GM10248 (cell line): ENCODE results near the gene NLE1.
A peak's percentile ranks its signal among the peaks of the same experiment; 100 is the strongest.

Source experiments
- CTCF ChIA-PET: fragments of 300-600 bp; sonication (Branson Sonifier 250); formaldehyde crosslinking; extraction: SDS; loops from one replicate; lab custom pipeline; 2021; ENCODE audit warnings: antibody characterized with exemption; lab: Yijun Ruan, JAX
- POLR2A ChIA-PET: fragments of 350-650 bp; sonication (Branson Sonifier 250); formaldehyde crosslinking; extraction: SDS; loops from one replicate; lab custom pipeline; 2020; ENCODE audit warnings: antibody characterized with exemption; lab: Yijun Ruan, JAX
- DNase-seq: peaks from one replicate; pipeline ENCODE4 v3.0.0; 2012; ENCODE audit errors: extremely low spot score
- TF ChIP-seq, protein P1 (sequence below): IDR thresholded peaks from 2 replicates; pipeline ENCODE4 v1.5.1; 2012; ENCODE audit warnings: mild to moderate bottlenecking, low read depth; ENCODE audit errors: extremely low read depth, missing control alignments, control extremely low read depth

Gene NLE1

DNA sequence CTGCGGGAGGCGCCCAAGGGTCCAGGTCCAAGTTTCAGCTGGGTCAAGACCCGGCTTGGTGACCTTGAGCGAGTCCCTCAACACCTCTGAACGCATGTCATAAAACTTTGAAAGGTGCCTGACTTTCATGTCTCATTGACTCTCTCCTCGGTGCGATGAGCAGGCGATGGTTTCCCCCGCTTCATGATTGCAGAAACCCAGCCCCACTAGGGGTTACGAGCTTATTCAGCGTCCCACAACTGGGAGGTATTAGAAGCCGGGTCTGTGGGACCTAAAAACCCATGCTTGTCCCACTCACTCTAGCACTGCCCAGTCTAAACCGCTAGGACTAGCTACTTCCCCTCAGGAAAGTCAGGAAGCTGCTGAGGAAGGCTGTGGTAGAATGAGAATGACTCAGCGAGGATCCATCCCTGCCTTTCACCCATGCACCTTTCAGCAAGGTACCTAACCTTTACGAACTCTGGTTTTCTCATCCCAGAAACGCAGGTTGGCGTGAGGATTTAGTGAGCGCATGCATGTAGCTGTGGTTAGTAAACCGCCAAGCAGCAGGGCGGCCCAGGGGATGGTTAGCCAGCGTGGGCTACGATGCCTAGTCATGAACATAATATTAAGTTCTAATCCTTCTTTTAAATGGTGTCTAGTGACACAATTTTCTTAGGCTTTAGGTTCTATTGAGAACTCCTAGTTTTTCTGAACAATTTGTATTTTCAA, 52.4 kb downstream of the NLE1 start:
- ChIA-PET CTCF (interaction anchor here (0.6 to 3.2 kb wide), 35 partner anchors 8 to 445 kb away, joined by 3 to 61 read pairs (median 8); partner anchors contain the start of genes RAD51D and RFFL), POLR2A (interaction anchor here (0.5 to 0.6 kb wide), 3 partner anchors 26 to 123 kb away, joined by 3 to 7 read pairs (median 3); no protein-coding TSS in a partner anchor)
- DNase-seq, result no peak
- TF ChIP-seq, protein P1, sequence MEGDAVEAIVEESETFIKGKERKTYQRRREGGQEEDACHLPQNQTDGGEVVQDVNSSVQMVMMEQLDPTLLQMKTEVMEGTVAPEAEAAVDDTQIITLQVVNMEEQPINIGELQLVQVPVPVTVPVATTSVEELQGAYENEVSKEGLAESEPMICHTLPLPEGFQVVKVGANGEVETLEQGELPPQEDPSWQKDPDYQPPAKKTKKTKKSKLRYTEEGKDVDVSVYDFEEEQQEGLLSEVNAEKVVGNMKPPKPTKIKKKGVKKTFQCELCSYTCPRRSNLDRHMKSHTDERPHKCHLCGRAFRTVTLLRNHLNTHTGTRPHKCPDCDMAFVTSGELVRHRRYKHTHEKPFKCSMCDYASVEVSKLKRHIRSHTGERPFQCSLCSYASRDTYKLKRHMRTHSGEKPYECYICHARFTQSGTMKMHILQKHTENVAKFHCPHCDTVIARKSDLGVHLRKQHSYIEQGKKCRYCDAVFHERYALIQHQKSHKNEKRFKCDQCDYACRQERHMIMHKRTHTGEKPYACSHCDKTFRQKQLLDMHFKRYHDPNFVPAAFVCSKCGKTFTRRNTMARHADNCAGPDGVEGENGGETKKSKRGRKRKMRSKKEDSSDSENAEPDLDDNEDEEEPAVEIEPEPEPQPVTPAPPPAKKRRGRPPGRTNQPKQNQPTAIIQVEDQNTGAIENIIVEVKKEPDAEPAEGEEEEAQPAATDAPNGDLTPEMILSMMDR, result no peak

DNA sequence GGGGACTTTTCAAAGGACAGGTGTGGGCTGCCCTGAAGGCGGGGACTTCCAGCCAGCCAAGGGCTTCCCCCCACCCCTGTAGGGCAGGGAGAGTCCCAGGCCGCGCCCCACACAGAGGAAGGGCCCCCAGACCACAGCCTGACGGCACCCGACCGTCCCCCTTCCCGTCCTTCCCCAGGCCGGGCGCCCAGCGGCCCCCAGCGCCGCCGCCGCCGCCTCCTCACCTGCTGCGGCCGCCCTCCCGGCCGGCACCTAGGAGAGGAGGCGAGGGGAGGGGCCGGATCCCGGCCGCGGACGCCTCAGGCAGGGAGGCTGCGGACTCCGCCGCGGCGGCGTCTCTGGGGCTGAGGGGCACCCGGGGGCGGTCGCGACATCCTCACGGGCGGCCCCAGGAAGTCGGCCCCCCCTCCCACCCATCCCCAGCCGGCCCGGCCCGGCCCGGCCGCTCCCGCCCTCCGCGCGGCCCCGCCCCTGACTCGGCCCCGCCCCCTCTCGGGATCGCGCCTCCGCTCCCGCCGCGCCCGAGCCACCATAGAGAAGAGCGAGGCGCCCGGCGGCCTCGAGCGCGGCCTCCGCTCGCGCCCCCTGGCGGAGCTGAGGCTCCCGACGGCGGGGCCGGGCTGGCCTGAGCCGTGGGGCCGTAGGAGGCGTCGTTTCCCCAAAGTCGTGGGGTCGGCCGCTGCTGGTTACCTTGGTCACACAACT, 53.1 kb downstream of the NLE1 start:
- DNase-seq, result peak; percentile 91
- POLR2A ChIA-PET, result no interaction called here
- CTCF ChIA-PET, result interaction anchor here (0.7 to 3.2 kb wide), 33 partner anchors 9 to 444 kb away, joined by 3 to 61 read pairs (median 8); partner anchors contain the start of genes RAD51D and RFFL
- TF ChIP-seq, protein P1, result peak; percentile 91

DNA sequence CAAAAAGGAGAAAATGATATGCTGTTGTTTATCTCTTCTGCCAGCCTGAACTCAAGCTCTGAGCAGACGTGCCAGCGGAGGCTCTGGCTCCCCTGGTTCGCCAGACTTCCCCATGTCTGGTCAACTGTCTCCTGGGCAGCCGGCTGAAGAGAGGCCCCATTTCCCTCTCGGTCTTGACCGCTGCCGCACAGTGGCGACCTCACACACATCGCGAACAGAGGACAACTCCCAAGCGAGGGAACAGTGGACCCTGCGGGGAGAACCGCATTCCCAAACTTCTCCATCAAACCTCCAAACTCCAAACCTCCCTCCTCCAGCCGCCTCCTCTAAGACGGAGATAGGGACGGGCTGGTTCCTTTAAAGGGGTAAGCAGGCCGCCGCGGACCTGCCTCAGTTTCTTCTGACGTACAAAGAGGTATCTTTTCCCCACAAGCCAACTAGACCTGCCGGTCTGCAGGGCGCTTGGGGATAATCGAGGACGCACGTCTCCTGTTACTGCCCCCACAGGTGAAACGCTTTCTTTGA, 53.7 kb downstream of the NLE1 start:
- no peak for DNase-seq
- TF ChIP-seq, protein P1, result peak; percentile 16
- POLR2A ChIA-PET, result interaction anchor here (0.6 kb wide), 1 partner anchor 10 kb away, joined by 3 read pairs; no protein-coding TSS in a partner anchor
- CTCF ChIA-PET, result interaction anchor here (0.8 to 2.5 kb wide), 6 partner anchors 9 to 79 kb away, joined by 3 to 10 read pairs (median 4); no protein-coding TSS in a partner anchor

DNA sequence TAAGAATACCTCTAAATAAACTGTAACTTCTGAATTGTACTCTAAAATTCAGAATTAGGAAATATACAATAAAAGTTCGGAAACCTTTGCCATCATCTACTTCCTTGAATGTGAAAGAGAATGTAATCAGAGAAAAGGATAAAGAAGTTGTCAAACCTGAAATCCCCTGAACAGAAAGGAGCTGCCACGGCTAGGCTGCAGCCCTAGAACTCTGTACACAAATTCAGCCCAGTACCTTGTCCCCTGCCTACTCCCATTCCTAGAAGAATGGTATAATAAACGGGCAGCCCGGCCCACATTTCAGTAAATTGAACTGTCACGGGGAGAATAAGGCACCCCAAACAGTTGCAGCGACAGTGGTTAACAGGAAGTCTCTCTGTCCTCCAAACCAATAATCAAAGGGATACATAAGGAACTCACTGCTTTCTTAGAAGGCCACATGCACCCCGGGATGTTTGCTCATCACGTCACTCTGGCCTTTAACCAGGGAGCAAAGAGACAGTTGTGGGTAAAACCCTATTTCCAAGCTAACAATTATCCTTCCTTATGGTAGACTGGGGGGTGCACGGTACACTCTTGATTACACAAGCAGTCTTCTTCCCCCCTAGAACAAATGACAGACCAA, 54.3 kb downstream of the NLE1 start:
- CTCF ChIA-PET, result interaction anchor here (0.8 to 2.5 kb wide), 6 partner anchors 8 to 78 kb away, joined by 3 to 10 read pairs (median 4); no protein-coding TSS in a partner anchor

DNA sequence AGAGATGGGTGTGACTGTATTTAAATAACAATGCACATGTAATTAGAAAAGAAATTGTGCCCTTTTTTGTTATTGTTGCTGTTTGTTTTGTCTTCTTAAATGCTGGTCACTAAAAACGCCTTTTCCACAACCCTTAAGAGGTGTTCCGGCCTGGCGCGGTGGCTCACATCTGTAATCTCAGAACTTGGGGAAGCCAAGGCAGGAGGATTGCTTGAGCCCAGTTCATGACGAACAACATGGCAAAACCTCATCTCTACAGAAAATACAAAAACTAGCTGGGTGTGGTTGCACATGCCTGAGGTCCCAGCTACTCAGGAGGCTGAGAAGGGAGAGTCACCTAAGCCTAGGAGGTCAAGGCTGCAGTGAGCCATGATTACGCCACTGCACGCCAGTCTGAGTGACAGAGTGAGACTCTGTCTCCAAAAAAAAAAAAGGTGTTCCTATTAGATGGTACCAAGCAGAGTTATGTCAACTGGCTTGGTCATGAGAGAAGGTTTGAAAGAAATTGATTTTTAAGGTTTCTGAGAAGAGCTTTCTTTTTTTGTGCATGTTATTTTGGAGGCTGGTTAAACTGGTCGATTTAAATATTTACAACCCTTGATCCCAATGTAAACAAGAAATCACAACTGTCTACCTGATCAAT, 55.1 kb downstream of the NLE1 start:
- ChIA-PET CTCF (interaction anchor here (0.8 to 2.5 kb wide), 7 partner anchors 8 to 78 kb away, joined by 3 to 10 read pairs (median 5); no protein-coding TSS in a partner anchor), POLR2A (no interaction called here)
- TF ChIP-seq, protein P1, result no peak
- DNase-seq, result no peak

More for the DNA sequence above, 54.3 kb downstream of the NLE1 start:
- POLR2A ChIA-PET, result interaction anchor here (0.6 kb wide), 1 partner anchor 10 kb away, joined by 3 read pairs; no protein-coding TSS in a partner anchor
- no peak for DNase-seq
- TF ChIP-seq, protein P1, result no peak
